ENCODE data around the gene ASIC4. TPM values are rescaled to one million over a fixed set of nuclear protein-coding genes. Genes with fewer than 3 reads are reported as not detected.

The ASIC4 gene
- total and polyA plus RNA-seq, 2 of the 8 experiments (the other 6 are each of a cell fraction or from before 2014, with no cell fraction given) = 0.12 to 0.22 TPM

- TF ChIP-seq, protein P1, sequence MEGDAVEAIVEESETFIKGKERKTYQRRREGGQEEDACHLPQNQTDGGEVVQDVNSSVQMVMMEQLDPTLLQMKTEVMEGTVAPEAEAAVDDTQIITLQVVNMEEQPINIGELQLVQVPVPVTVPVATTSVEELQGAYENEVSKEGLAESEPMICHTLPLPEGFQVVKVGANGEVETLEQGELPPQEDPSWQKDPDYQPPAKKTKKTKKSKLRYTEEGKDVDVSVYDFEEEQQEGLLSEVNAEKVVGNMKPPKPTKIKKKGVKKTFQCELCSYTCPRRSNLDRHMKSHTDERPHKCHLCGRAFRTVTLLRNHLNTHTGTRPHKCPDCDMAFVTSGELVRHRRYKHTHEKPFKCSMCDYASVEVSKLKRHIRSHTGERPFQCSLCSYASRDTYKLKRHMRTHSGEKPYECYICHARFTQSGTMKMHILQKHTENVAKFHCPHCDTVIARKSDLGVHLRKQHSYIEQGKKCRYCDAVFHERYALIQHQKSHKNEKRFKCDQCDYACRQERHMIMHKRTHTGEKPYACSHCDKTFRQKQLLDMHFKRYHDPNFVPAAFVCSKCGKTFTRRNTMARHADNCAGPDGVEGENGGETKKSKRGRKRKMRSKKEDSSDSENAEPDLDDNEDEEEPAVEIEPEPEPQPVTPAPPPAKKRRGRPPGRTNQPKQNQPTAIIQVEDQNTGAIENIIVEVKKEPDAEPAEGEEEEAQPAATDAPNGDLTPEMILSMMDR (IDR thresholded peaks at IDR 0.05; ENCODE audit: control extremely low read depth in 1 of 3, insufficient read depth in 1 of 3, low read depth in 1 of 3, low read length in 3 of 3) = no peak
Observed at GRCh38 chr2:219567791-219568361, 53.6 kb downstream of the ASIC4 start (continued).
